Psoas muscle (tissue), 8 donors: ENCODE data around the gene DIRAS1. TPM values are rescaled to one million over a fixed set of nuclear protein-coding genes. Genes with fewer than 3 reads are reported as not detected.
A peak's percentile ranks its signal among the peaks of the same experiment; 100 is the strongest.

Experiments
- ATAC-seq, 4 donors: fragments of 200-7000 bp; cut with Tn5 transposase; one replicate each; pipeline ENCODE4 v1.9.1; 2020; ENCODE audit warnings: moderate library complexity in 3 of 4, mild to moderate bottlenecking in 2 of 4
- DNase-seq, 2 donors: peaks; one replicate each; pipeline ENCODE4 v3.0.0-alpha.2; 2020
- H3K27ac ChIP-seq: fragments of 200-600 bp; one replicate; pipeline ENCODE4 v1.8.0; 2022
- H3K27me3 ChIP-seq, 3 donors: fragments of 200-600 bp in 1 of 3; one replicate each; pipeline versions ENCODE4 v1.6.1 to v1.8.0; 2013 to 2022; ENCODE audit warnings: low read length in 2 of 3, mild to moderate bottlenecking in 2 of 3, moderate library complexity in 1 of 3; ENCODE audit not compliant: insufficient read depth in 3 of 3
- H3K36me3 ChIP-seq, 2 donors: fragments of 200-600 bp in 1 of 2; one replicate each; pipeline versions ENCODE4 v1.6.1 to v1.8.0; 2013 to 2022; ENCODE audit warnings: low read depth in 1 of 2, mild to moderate bottlenecking in 1 of 2, moderate library complexity in 1 of 2; ENCODE audit not compliant: insufficient read depth in 1 of 2
- H3K4me1 ChIP-seq: fragments of 200-600 bp; one replicate; pipeline ENCODE4 v1.8.0; 2022
- H3K4me3 ChIP-seq: fragments of 200-600 bp; one replicate; pipeline ENCODE4 v1.8.0; 2022; ENCODE audit warnings: mild to moderate bottlenecking
- H3K9me3 ChIP-seq: fragments of 200-600 bp; one replicate; pipeline ENCODE4 v1.8.0; 2022
- WGBS, 3 donors: extraction: QIAGEN DNeasy Blood & Tissue Kit; methylation state at CpG; one replicate each; pipeline versions ENCODE4 v1.1.6 to v1.1.7; 2013; 5-methylcytosine and 5-hydroxymethylcytosine counted together
- intact Hi-C, 2 donors: fragments of 100-400 bp; cut with DNase I; formaldehyde crosslinking; loops; one replicate each; pipeline versions ENCODE4 v1.11.0 to v1.14.2; 2022
- polyA plus RNA-seq, 3 donors: library from polyadenylated mRNA; stranded (reverse); fragments of 200-250 nt; gene quantifications; one replicate each; pipeline ENCODE4 v1.2.3, GENCODE V29; 2013
- total RNA-seq, 4 donors: library from RNA; stranded (reverse); fragmentation: NEBNext Ultra II Directional in 2 of 4; extraction: Animal tissue kit (Norgen Biotek cat#: 25700) in 2 of 4; gene quantifications; one replicate each; pipeline versions ENCODE4 v1.2.1 to v1.2.4, GENCODE V29; 2021 to 2023
- TF ChIP-seq, protein P1 (sequence below): fragments of 200-600 bp; IDR thresholded peaks from one replicate; pipeline ENCODE4 v1.8.0; 2022; ENCODE audit warnings: antibody characterized with exemption
- donor health status: healthy with polysubstance abuse.
- donor health status: DM: no; HTN: no; CAD: no; lungs with moderate emphysema.
- donor health status: Bipolar disorder and iron deficiency.
- donor health status: healthy.
- donor health status: DM: yes; HTN: yes; CAD: no.
- donor health status: DM: no; HTN: no; CAD: no.
- donor health status: DM: no; HTN: no; CAD: no.
- donor health status: DM: yes; HTN: yes; CAD: no.

Gene DIRAS1
- total and polyA plus RNA-seq, 7 donors: 0.13 to 29.9 (median 1.8) TPM

DNA sequence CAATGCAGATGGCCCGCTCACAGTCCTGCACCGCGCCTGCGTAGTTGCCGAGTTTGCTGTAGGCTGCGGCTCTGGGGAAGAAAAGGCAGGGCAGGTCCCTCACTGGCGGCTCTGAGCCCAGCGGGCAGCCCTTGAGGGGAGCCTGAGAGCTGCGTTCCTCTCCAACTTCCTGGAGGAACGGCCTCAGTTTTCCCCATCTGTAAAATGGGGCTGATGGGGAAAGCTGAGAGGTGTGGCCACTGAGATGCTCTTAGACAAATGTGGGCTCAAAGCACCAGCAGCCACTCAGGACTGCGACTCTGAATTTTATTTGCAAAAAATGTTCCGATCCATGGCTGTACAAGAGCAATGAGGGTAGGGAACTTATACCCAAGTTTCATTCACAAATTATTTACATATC lies 42.5 kb upstream of the DIRAS1 start:
- TF ChIP-seq, protein P1, sequence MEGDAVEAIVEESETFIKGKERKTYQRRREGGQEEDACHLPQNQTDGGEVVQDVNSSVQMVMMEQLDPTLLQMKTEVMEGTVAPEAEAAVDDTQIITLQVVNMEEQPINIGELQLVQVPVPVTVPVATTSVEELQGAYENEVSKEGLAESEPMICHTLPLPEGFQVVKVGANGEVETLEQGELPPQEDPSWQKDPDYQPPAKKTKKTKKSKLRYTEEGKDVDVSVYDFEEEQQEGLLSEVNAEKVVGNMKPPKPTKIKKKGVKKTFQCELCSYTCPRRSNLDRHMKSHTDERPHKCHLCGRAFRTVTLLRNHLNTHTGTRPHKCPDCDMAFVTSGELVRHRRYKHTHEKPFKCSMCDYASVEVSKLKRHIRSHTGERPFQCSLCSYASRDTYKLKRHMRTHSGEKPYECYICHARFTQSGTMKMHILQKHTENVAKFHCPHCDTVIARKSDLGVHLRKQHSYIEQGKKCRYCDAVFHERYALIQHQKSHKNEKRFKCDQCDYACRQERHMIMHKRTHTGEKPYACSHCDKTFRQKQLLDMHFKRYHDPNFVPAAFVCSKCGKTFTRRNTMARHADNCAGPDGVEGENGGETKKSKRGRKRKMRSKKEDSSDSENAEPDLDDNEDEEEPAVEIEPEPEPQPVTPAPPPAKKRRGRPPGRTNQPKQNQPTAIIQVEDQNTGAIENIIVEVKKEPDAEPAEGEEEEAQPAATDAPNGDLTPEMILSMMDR: no peak
- Histone ChIP-seq H3K27ac (no peak overlapping the region), H3K27me3 (no peaks in the 10 kb centered on the region), H3K36me3 (peaks cover 7 to 91% of the 10 kb centered on the region in 2 donors), H3K4me1 (no peaks in the 10 kb centered on the region), H3K4me3 (no peak overlapping the region), H3K9me3 (no peaks in the 10 kb centered on the region)
- WGBS, 3 donors: 92 to 96% (median 96%) methylated on average over 12 of the region's 12 CpGs
- DNase-seq (no peak), ATAC-seq (no peak)
- intact Hi-C loops: no loop called here

DNA sequence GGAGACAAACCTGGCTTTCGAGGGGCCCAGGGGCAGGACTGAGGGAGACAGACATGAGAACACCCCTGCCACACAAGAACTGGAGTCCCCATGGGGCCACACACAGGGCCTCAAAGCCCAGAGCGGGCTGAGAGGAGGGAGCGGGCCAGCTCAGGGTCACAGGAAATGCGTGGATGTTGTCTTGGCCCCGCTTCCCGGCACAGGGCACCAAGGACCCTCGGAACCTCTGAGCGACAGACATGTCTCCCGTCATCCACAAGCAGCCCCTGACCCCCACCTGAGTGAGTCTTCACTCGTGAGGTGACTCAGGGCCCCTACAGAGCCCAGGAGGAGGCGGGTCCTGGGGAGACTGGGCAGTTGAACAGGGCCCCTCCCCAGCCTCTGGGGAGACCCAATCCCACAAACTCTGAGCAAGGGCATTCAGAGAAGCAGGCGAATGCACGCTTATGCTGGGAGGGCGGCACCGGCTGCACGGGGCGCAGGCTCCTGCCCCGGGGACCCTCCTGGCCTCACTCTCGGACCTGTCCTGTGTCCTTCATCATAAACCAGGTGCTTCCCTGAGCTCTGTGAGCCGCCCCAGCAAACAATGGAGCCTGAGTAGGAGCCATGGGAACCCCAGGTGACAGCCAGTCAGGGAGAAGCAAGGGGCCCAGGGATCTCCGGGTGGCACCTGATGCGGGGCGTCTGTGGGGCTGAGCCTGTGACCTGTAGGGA lies 41.8 kb upstream of the DIRAS1 start:
- H3K4me1 ChIP-seq: no peaks in the 10 kb centered on the region
- DNase-seq: no peak
- intact Hi-C loops: no loop called here
- H3K9me3 ChIP-seq: no peaks in the 10 kb centered on the region
- peaks cover 7 to 89% of the 10 kb centered on the region in 2 donors for H3K36me3 ChIP-seq
- H3K27me3 ChIP-seq: no peaks in the 10 kb centered on the region
- ATAC-seq: peak in 1 of 4 donors; percentile 6
- 94 to 95% (median 95%) methylated on average over 23 of the region's 23 CpGs for WGBS, 3 donors
- H3K27ac ChIP-seq: no peak overlapping the region
- no peak overlapping the region for H3K4me3 ChIP-seq
- TF ChIP-seq, protein P1: no peak

DNA sequence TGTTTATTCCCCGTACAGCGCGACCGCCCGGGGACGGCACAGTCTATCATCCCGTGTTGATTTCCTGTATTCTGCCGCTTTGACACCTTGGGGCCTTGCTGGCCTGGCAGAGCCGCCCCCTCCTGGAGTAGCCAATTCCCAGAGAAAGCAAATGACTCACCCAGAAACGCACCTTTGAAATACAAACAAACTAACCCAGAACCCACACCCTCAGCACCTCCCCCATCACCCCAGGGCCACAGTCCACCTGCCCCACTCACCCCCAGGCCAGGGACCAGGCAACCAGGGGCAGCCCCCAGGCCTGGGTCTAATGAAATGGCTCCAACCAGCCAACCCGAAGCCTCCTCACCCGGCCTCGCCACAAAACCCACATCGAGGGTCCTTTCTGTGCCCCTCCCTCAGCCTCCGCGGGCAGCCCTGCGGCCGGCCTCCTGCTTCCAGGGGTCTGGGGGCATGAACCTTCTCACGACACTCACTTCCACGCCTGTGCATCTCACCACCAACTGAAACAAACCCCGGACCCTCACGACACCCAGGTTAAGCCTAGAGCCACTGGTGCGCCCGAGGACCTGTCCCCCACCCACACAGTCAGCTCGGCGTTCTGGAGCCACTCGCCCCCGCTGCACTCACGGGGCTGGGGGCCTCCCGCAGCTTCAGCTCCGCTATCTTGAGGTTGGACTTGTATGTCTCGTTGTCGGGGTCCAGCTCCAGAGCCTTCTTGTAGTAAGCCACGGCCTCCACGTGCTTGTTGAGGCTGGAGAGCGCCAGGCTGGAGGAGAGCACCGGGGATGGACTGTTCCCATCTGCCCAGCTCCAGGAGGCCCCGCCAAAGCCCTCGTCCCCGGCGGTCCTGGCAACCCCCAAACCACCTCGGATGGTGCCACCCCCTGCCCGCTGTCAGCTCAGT lies 41.0 kb upstream of the DIRAS1 start:
- intact Hi-C loops: no loop called here
- no peak for DNase-seq
- 92 to 94% (median 93%) methylated on average over 42 to 43 of the region's 43 CpGs for WGBS, 3 donors

DNA sequence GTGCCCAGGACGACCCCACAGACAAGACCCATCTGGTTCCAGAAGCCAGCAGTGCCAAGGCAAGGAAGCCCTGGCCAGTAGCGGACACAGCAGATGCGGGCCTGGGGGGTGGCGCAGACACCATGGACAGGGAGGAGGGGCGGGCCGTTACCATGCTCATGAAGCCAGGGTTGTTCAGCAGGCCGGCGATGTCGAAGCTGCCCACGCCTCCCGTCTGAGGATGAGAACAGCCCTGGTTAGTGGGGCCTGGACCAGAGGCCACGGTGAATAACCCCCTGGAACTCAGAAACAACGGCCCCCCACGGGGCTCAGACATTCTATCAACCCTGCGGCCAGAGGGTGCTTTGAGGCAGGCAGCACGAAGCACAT lies 40.1 kb upstream of the DIRAS1 start:
- H3K9me3 ChIP-seq: no peaks in the 10 kb centered on the region
- TF ChIP-seq, protein P1: no peak
- 86 to 93% (median 91%) methylated on average over 16 of the region's 16 CpGs for WGBS, 3 donors
- no peak overlapping the region for H3K27ac ChIP-seq
- H3K4me3 ChIP-seq: no peak overlapping the region
- H3K36me3 ChIP-seq: peaks cover 7 to 90% of the 10 kb centered on the region in 2 donors
- H3K4me1 ChIP-seq: no peaks in the 10 kb centered on the region
- ATAC-seq: no peak
- no peaks in the 10 kb centered on the region for H3K27me3 ChIP-seq
- DNase-seq: no peak
- intact Hi-C loops: no loop called here

More for the DNA sequence above, 41.0 kb upstream of the DIRAS1 start:
- no peaks in the 10 kb centered on the region for H3K9me3 ChIP-seq
- H3K27me3 ChIP-seq: no peaks in the 10 kb centered on the region
- peaks cover 7 to 90% of the 10 kb centered on the region in 2 donors for H3K36me3 ChIP-seq
- H3K4me3 ChIP-seq: no peak overlapping the region
- no peak overlapping the region for H3K27ac ChIP-seq
- TF ChIP-seq, protein P1: no peak
- H3K4me1 ChIP-seq: no peaks in the 10 kb centered on the region
- no peak for ATAC-seq
